ENCODE data around the gene C11orf98.
"Not testable (repeated sequence)": the region's sequence is repeated elsewhere in the genome, so short reads cannot be mapped to it uniquely, and the experiment has no call there.

The C11orf98 gene

GRCh38 chr11:62654297-62654696, 10.7 kb downstream of the C11orf98 start:
- no peak for FAIRE-seq
- DNase-seq (ENCODE audit: insufficient read length, low spot score) = no peak

DNA sequence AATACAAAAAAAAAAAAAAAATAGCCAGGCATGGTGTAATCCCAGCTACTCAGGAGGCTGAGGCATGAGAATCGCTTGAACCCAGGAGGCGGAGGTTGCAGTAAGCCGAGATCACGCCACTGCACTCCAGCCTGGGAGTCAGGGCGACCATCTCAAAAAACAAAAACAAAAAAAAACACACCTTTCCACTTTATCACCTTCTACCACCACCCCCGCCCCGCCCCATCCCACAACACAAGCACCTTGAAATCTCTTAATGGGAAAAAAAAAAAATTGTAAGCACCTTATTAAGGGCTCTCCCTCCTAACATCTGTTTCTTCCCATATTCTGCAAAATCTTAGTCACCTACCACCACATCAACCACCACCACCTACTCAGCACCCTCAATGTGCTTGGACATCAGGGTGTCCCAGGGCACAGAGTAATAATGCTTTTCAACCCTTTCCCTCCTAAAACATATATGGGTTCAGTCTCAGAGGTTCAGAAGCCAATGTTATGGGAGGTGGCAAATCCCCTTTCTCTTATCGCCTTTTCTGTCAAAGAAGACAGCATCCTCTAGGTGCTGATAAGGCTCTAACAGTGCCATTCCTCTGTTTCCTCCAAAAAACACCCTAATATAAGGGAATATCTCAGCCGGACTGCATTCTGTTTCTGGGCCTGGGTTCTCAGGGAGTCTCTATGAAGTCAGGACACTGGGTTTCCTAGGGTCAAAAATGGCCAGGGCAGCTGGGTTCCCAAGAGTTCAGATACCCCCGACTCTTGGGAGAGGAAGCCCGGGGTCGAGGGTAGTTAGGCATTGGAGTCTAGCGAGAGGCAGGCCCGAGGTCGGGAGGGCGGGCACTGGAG, 12.6 kb downstream of the C11orf98 start:
- DNase-seq (ENCODE audit: insufficient read length, low spot score) = no peak
- FAIRE-seq = no peak

GRCh38 chr11:62650283-62650682, 14.7 kb downstream of the C11orf98 start:
- FAIRE-seq; DNase-seq (ENCODE audit: insufficient read length, low spot score): not testable (repeated sequence)

- DNase-seq (ENCODE audit: insufficient read length, low spot score) (no peak), FAIRE-seq (no peak)
These were observed 15.5 kb downstream of the C11orf98 start for GRCh38 chr11:62649486-62649885.

DNA sequence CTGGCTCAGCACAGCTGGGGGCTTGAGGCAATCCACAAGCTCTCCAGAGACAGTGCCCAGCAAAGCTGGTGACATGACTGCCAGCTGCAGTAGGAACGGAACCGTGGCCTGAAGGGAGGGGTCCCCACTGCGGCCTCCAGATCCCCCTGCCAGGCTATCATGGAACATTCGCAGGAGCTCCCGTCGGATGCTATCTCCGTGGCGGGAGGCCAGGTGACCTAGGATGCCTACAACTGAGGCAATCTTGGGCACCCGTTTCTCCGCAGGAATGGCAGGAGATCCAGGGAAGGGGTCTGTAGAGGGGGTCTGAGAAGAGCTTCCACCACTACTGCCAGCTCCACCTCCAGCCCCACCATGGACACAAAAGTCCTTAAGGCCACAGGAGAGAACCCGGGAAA, 16.0 kb downstream of the C11orf98 start:
- FAIRE-seq = no peak
- DNase-seq (ENCODE audit: insufficient read length, low spot score) = no peak

GRCh38 chr11:62648185-62648966, 16.6 kb downstream of the C11orf98 start:
- DNase-seq (ENCODE audit: insufficient read length, low spot score) = no peak
- FAIRE-seq = no peak

DNA sequence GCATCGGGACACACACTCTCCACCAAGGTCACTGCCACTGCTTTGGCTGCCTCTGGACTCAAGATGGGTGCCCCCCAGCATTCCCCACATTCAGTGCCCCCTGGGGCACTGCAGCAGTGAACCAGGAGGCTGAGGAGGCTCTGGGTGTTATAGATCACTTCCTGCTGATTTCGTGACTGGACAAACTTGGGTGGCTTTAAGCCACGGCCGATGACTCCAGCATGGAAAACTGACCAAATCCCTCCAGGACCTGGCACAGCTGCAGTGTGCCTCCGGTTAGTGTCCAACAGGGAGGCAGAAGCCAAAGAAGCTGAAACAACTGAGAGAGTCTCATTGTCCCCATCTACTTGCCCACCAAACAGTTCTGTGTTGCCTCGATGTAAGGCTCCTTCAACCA, 17.4 kb downstream of the C11orf98 start:
- DNase-seq (ENCODE audit: insufficient read length, low spot score) (no peak), FAIRE-seq (no peak)

DNA sequence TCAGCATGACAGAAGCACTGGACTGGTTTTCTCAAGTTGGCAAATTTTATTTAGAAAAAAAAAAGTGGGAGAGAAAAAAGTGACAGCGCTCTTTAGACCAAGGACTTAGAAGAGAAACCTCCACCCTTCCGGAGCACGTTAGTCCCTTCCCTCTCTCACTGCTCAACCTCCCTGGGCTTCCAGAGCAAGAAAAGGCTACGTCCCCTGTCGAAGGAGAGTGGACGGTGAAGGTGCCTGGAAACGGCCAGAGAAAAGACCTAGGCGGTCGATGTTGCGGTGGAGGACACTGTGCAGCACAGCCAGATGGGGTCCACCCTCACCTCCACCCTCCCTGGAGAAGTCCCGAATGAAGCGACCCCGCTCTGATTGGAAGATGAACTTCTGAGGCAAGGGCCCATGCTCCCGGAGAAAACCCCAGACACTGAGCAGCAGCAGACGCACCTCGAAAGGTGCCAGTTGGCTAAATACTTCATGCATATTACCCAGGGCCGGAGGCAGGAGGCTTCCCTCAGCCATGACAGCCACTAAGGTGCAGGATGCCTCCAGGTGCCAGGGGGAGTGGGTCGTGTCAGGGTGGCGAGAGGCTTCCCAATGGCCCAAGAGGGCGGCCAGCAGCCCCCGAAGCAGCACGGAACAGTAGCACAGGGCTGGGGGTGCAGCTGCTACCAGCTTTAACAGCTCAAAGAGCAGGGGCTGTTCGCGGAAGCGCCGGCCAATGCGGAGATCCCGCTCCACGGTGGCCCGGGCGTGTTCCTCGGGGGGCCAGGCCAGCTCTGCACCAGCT, 18.0 kb downstream of the C11orf98 start:
- DNase-seq (ENCODE audit: insufficient read length, low spot score) = no peak
- no peak for FAIRE-seq

GRCh38 chr11:62645946-62646824, 18.8 kb downstream of the C11orf98 start, which contains the start of gene GANAB:
Gene GANAB (minus strand): TSS chr11:62646613. CDS start chr11:62646599, 14 bp downstream.
- FAIRE-seq (no peak), DNase-seq (ENCODE audit: insufficient read length, low spot score) (peak; percentile 99)

DNA sequence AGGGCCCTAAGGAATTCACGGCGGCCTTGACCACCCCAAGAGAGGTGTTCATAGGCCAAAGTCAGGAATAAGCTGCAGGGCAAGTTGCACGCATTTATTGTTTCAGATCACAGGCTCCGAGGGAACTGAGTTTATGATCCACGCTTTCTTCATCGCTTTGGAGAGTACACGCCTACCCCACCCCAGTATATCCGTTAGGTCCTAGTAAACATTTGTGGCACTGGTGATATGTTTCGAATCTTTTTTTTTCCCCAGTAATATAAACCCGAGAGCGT, 19.4 kb downstream of the C11orf98 start:
- no peak for FAIRE-seq
- DNase-seq (ENCODE audit: insufficient read length, low spot score) = no peak

- DNase-seq (ENCODE audit: insufficient read length, low spot score) = no peak
- no peak for FAIRE-seq
These were observed 20.8 kb downstream of the C11orf98 start for GRCh38 chr11:62644220-62644619.

GRCh38 chr11:62632492-62632891, 32.5 kb downstream of the C11orf98 start:
- no peak for FAIRE-seq
- no peak for DNase-seq (ENCODE audit: insufficient read length, low spot score)

- DNase-seq (ENCODE audit: insufficient read length, low spot score) (no peak), FAIRE-seq (no peak)
These were observed 37.3 kb downstream of the C11orf98 start for GRCh38 chr11:62627713-62628112.

GRCh38 chr11:62622476-62623089, 42.4 kb downstream of the C11orf98 start:
- DNase-seq (ENCODE audit: insufficient read length, low spot score) (no peak), FAIRE-seq (no peak)

DNA sequence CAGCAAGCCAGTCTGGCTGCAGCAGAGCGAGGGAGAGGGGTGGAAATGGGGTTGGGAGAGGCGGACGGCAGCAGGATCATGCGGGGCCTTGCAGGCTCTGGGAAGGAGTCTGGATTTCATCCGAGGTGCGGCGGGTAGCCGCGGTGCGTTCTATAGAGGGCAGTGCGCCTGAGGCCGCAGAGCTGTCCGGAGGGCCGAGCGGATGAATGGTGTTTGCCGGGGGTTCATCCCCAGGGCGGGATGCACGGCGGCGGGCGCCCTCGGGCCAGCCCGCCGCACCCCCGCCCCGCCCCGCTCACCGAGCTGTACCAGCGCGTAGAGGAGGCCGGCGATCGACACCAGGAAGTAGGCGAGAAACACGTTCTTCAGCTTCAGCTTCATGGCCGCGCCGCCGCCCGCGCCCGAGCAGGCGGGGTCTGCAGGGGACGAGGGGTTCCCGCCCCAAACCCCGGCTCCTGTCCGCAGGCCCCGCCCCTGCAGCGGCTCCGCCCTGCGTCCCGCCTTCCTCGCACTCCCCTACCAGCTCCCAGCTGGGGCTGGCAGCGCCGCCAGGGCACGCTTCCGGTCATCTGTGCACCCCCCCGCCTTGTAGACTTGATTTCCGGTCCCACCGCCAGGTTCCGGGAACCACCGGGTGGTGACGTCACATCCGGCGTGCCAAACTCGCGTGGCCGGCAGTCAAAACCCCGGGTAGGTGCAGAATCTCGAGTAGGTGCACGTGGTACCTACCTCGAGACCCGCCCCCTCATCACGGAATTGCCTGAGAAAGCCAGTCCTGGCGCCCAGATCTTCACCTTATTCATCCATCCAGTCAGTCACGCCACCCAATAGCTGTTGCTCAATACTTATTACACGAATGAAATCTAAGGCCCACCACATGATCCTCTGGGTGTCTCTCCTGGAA, 43.2 kb downstream of the C11orf98 start, which contains the start of gene B3GAT3:
Gene B3GAT3 (minus strand): TSS at position 420 of the 904 bp plus-strand sequence. CDS start 39 bp downstream, at position 381.
- peak; percentile 58 for FAIRE-seq
- DNase-seq (ENCODE audit: insufficient read length, low spot score) = peak; percentile 99

DNA sequence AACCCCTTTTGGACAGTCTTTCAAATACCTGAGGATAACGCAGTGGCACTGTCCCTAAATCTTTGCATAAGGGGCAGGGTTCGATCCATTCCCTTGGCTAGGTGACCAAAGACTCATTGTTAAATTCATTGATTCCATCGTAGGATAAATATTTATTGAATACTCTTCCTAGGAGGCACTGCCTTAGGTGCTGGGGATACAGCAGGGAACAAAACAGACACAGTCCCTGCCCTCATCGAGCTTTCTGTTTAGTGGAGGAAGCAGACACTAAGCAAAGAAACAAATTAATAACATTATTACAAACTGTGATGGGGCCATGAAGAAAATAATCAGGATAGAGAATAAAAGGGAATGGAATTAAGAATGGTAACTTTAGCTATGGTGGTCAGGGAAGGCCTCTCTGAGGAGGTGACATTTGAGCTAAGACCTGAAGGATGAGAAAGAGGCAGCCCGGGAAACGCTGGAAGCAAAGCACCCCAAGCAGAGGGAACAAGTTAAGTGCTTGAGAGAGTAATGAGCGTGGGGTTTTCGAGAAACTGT, 43.9 kb downstream of the C11orf98 start:
- DNase-seq (ENCODE audit: insufficient read length, low spot score) (no peak), FAIRE-seq (no peak)

- DNase-seq (ENCODE audit: insufficient read length, low spot score); FAIRE-seq: not testable (repeated sequence)
These were observed 48.1 kb downstream of the C11orf98 start for GRCh38 chr11:62616957-62617356.

- no peak for DNase-seq (ENCODE audit: insufficient read length, low spot score)
- no peak for FAIRE-seq
These were observed 49.5 kb downstream of the C11orf98 start for GRCh38 chr11:62615521-62615920.

Data from HTR-8/SVneo (cell line).